Measurements from ENCODE around the gene CECR2.

DNA sequence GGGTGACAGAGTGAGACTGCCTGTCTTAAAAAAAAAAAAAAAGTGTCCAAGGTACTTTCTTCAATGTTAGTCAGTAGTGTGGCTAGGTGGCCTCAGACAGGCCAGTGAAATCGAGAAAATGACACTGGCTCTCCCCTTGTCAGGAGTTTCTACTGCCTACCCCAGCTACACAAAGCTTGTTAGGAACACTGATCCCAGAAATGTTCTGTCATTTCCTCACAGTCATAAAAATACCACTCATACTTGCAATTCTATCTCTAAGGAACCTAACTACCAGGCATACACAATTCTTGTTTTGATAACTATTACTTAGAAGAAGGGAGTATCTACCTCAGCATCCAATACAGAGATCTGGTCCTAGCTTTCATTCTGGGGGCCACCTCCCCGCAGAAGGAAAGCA is 228.0 kb downstream of the CECR2 start:
- TF ChIP-seq, protein P1, sequence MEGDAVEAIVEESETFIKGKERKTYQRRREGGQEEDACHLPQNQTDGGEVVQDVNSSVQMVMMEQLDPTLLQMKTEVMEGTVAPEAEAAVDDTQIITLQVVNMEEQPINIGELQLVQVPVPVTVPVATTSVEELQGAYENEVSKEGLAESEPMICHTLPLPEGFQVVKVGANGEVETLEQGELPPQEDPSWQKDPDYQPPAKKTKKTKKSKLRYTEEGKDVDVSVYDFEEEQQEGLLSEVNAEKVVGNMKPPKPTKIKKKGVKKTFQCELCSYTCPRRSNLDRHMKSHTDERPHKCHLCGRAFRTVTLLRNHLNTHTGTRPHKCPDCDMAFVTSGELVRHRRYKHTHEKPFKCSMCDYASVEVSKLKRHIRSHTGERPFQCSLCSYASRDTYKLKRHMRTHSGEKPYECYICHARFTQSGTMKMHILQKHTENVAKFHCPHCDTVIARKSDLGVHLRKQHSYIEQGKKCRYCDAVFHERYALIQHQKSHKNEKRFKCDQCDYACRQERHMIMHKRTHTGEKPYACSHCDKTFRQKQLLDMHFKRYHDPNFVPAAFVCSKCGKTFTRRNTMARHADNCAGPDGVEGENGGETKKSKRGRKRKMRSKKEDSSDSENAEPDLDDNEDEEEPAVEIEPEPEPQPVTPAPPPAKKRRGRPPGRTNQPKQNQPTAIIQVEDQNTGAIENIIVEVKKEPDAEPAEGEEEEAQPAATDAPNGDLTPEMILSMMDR (IDR thresholded peaks at IDR 0.05): no peak
- TF ChIP-seq EP300 (IDR thresholded peaks at IDR 0.05): no peak
- TF ChIP-seq POLR2A (IDR thresholded peaks at IDR 0.05; ENCODE audit: low read depth): no peak
- peak in 1 of 2 donors; percentile 68 for TF ChIP-seq POLR2AphosphoS5 (IDR thresholded peaks at IDR 0.05)
